ENCODE measurements around the gene TMEM200A. TPM values are rescaled to one million over a fixed set of nuclear protein-coding genes. Genes with fewer than 3 reads are reported as not detected.

The TMEM200A gene
- total RNA-seq, 1 experiment from 2014 or later = 0.13 TPM

DNA sequence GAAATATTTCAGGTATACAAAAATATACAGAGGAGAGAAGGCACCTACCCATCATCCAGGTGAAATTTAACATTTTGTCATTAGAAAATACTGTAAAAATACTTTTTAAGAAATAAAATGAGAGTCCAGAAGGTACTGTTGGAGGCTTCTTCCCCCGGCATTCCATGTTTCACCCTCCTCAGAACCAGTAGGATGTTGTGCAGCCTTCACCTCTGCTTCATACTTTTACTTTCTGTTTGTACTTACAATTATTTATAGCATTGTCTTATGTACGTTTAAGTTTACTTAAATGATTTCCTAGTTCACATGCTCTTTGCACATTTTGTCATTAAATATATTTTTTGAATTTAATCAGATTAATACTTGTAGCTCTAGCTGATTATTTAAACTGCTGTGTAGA lies 30.9 kb downstream of the TMEM200A start:
- H3K27me3 ChIP-seq = no peaks in the 10 kb centered on the region
- H3K4me3 ChIP-seq = no peak overlapping the region
- DNase-seq = no peak
- no peaks in the 10 kb centered on the region for H3K36me3 ChIP-seq
- no peaks in the 10 kb centered on the region for H3K9me3 ChIP-seq

DNA sequence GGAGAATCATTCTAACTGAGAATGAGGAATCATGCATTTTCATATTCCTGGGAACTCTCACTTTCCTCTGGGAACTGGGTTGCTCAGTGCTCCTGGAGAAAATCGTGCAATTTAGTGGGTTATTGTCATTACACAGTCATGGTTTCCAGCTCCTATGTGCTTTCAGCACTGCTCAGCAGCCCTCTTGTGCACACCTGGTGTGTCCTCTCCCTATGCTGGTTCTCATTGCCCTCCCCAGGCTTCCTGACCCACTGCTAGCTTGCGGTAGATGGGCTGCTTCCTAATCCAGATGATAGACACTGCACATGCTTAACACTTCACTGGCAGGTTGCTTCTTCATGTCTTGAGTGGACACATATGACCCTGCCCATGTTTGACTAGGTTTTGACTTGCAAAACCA lies 39.7 kb downstream of the TMEM200A start:
- no peaks in the 10 kb centered on the region for H3K36me3 ChIP-seq
- no peaks in the 10 kb centered on the region for H3K9me3 ChIP-seq
- H3K4me3 ChIP-seq = no peak overlapping the region
- DNase-seq = no peak
- H3K27me3 ChIP-seq = 0 out of 2 replicates have a peak, but pooled peaks cover 4% of the 10 kb centered on the region

GRCh38 chr6:130407032-130407431 lies 41.2 kb downstream of the TMEM200A start:
- Histone ChIP-seq H3K36me3 (no peaks in the 10 kb centered on the region), H3K9me3 (no peaks in the 10 kb centered on the region), H3K27me3 (0 out of 2 replicates have a peak, but pooled peaks cover 3% of the 10 kb centered on the region), H3K4me3 (no peak overlapping the region)
- DNase-seq = no peak

- Histone ChIP-seq H3K4me3 (no peak overlapping the region), H3K36me3 (no peaks in the 10 kb centered on the region), H3K9me3 (no peaks in the 10 kb centered on the region), H3K27me3 (no peaks in the 10 kb centered on the region; the same call in 1 of the 2 replicates)
- no peak for DNase-seq
These were observed 43.7 kb downstream of the TMEM200A start for GRCh38 chr6:130409418-130410100.

GRCh38 chr6:130411481-130411880 lies 45.7 kb downstream of the TMEM200A start:
- DNase-seq = no peak

GRCh38 chr6:130412556-130413290 lies 46.9 kb downstream of the TMEM200A start:
- no peaks in the 10 kb centered on the region for H3K9me3 ChIP-seq
- no peaks in the 10 kb centered on the region for H3K36me3 ChIP-seq
- DNase-seq = no peak
- no peaks in the 10 kb centered on the region; the same call in 1 of the 2 replicates for H3K27me3 ChIP-seq
- no peak overlapping the region for H3K4me3 ChIP-seq

More at GRCh38 chr6:130411481-130411880, 45.7 kb downstream of the TMEM200A start:
- Histone ChIP-seq H3K4me3 (no peak overlapping the region), H3K27me3 (no peaks in the 10 kb centered on the region; the same call in 1 of the 2 replicates), H3K9me3 (no peaks in the 10 kb centered on the region), H3K36me3 (no peaks in the 10 kb centered on the region)

- Histone ChIP-seq H3K27me3 (no peaks in the 10 kb centered on the region), H3K36me3 (no peaks in the 10 kb centered on the region), H3K4me3 (no peak overlapping the region), H3K9me3 (no peaks in the 10 kb centered on the region)
- no peak for DNase-seq
These were observed 52.1 kb downstream of the TMEM200A start for GRCh38 chr6:130417951-130418350.

- H3K4me3 ChIP-seq = no peak overlapping the region
- no peaks in the 10 kb centered on the region for H3K9me3 ChIP-seq
- H3K36me3 ChIP-seq = no peaks in the 10 kb centered on the region
- DNase-seq = no peak
- H3K27me3 ChIP-seq = no peaks in the 10 kb centered on the region
These were observed 55.1 kb downstream of the TMEM200A start for GRCh38 chr6:130420911-130421310.

DNA sequence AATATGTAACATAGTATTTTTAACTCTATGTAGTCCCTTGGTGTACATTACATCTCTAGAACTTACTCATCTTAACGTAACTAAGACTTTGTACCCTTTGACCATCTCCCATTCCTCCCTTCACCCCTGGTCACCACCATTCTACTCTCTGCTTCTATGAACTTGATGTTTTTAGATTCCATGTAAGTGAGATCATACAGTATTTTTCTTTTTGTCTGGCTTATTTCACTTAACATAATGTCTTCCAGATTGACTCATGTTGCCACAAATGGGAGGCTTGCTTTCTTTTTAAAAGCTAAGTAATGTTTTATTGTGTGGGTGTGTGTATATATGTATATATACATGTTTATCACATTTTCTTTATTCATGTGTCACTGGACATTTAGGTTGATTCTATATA lies 55.8 kb downstream of the TMEM200A start:
- Histone ChIP-seq H3K9me3 (no peaks in the 10 kb centered on the region), H3K4me3 (no peak overlapping the region), H3K36me3 (no peaks in the 10 kb centered on the region), H3K27me3 (no peaks in the 10 kb centered on the region)
- DNase-seq = no peak

GRCh38 chr6:130423044-130423443 lies 57.2 kb downstream of the TMEM200A start:
- no peaks in the 10 kb centered on the region for H3K9me3 ChIP-seq
- no peak for DNase-seq
- no peaks in the 10 kb centered on the region for H3K36me3 ChIP-seq

GRCh38 chr6:130424710-130425109 lies 58.9 kb downstream of the TMEM200A start:
- H3K9me3 ChIP-seq = no peaks in the 10 kb centered on the region
- H3K27me3 ChIP-seq = no peaks in the 10 kb centered on the region
- no peaks in the 10 kb centered on the region for H3K36me3 ChIP-seq
- no peak for DNase-seq
- no peak overlapping the region for H3K4me3 ChIP-seq

More at GRCh38 chr6:130423044-130423443, 57.2 kb downstream of the TMEM200A start:
- no peak overlapping the region for H3K4me3 ChIP-seq
- H3K27me3 ChIP-seq = no peaks in the 10 kb centered on the region

DNA sequence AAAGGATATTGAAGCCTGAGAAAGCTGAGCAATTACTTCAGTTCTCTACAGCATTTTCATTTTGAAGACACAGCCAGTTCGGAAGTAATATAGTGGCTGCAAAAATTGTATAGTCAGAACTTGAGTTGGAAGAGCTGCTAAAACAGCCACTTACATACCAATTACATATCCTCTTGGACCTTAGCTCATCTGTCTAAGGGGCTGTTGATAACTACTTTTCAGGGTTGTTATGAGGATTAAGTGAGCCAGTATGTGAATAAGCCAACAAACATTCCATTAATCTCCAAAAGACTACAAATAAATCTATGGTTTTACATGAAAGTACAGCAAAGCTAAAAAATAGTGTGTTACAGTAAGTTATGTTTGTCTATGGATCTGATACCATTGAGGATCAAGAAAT lies 59.7 kb downstream of the TMEM200A start:
- no peak for DNase-seq
- Histone ChIP-seq H3K4me3 (no peak overlapping the region), H3K9me3 (no peaks in the 10 kb centered on the region), H3K36me3 (no peaks in the 10 kb centered on the region), H3K27me3 (no peaks in the 10 kb centered on the region)

- DNase-seq = no peak
These were observed 60.4 kb downstream of the TMEM200A start for GRCh38 chr6:130426066-130426721.

DNA sequence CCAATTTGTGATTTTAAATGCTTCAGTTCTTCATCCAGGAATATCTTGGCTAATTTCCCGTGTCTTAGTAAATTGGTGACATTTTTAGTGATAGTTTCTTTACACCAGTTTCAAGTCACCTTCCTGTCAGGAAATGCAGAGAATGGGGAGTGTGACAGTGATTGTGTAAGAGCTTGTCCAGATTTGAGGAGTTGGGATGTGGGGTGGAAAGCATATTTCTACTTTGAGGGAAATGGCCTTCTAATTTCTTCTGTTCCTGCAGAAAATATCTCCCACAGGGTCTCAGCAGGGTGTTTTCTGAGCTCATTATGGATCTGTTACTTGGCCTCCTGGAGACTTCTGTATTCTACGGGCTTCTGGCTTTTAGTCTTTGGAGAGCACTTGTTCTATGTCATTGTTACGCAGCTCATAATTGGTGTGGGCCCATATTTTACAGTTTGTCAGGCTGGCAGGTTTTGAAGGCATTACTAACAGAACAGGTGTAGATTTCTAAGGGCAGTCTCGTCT lies 65.6 kb downstream of the TMEM200A start:
- no peak for DNase-seq
- Histone ChIP-seq H3K9me3 (no peaks in the 10 kb centered on the region), H3K4me3 (no peak overlapping the region), H3K36me3 (no peaks in the 10 kb centered on the region), H3K27me3 (no peaks in the 10 kb centered on the region)

More at GRCh38 chr6:130426066-130426721, 60.4 kb downstream of the TMEM200A start:
- H3K4me3 ChIP-seq = no peak overlapping the region
- no peaks in the 10 kb centered on the region for H3K36me3 ChIP-seq
- H3K9me3 ChIP-seq = no peaks in the 10 kb centered on the region
- no peaks in the 10 kb centered on the region for H3K27me3 ChIP-seq

- Histone ChIP-seq H3K4me3 (no peak overlapping the region), H3K9me3 (no peaks in the 10 kb centered on the region), H3K27me3 (no peaks in the 10 kb centered on the region), H3K36me3 (no peaks in the 10 kb centered on the region)
- DNase-seq = no peak
These were observed 67.0 kb downstream of the TMEM200A start for GRCh38 chr6:130432838-130433237.

DNA sequence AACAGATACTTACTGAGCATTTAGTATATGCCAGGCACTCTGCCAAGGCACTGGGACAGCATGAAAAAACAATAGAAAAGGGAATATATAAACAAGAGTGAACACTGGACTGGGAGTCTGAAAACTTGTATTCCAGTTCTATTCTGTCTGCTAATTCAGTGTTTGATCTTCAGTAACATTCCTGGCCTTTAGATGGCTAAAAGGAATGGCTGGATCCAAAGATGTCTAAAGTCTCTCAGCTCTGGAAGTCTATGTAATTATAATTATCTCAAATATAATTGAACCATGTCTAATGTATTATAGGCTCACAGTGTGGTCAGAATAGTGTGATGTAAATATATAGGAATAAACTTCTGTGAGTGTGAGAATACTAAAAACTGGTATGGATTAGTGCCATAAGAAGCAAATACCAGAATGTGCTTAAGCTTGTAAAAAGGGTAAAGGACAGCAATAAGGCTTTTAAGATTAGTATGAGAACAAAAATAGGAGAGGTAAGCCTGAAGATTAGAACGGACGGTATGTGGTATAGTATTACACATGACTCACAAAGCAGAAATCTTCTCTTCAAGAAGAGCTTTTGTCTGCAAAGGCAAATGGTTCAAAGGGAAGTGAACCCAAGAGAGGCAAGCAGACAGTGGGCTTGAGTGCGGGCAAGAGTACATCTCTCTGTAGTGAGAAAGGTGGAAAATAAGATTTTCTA lies 68.5 kb downstream of the TMEM200A start:
- Histone ChIP-seq H3K27me3 (no peaks in the 10 kb centered on the region; the same call in 1 of the 2 replicates), H3K9me3 (no peaks in the 10 kb centered on the region), H3K4me3 (no peak overlapping the region), H3K36me3 (no peaks in the 10 kb centered on the region)
- no peak for DNase-seq
